ENCODE results near the gene ANGPTL4.
"Not testable (repeated sequence)": the region's sequence is repeated elsewhere in the genome, so short reads cannot be mapped to it uniquely, and the experiment has no call there.

DNA sequence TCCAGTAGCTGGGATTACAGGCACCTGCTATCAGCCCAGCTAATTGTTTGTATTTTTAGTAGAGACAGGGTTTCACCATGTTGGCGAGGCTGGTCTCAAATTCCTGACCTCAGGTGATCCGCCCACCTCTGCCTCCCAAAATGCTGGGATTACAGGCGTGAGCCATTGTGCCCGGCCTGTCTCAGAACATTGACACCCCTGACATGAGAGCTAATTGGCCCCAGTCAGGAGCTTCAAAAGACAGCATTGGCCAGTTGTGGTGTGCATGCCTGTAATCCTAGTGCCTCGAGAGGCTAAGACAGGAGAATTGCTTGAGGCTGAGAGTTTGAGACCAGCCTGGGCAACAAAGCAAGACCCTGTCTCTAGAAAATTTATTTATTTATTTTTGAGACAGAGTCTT is 11.1 kb upstream of the ANGPTL4 start:
- TF ChIP-seq ZFX (IDR thresholded peaks at IDR 0.05): not testable (repeated sequence)
- TF ChIP-seq, protein P1, sequence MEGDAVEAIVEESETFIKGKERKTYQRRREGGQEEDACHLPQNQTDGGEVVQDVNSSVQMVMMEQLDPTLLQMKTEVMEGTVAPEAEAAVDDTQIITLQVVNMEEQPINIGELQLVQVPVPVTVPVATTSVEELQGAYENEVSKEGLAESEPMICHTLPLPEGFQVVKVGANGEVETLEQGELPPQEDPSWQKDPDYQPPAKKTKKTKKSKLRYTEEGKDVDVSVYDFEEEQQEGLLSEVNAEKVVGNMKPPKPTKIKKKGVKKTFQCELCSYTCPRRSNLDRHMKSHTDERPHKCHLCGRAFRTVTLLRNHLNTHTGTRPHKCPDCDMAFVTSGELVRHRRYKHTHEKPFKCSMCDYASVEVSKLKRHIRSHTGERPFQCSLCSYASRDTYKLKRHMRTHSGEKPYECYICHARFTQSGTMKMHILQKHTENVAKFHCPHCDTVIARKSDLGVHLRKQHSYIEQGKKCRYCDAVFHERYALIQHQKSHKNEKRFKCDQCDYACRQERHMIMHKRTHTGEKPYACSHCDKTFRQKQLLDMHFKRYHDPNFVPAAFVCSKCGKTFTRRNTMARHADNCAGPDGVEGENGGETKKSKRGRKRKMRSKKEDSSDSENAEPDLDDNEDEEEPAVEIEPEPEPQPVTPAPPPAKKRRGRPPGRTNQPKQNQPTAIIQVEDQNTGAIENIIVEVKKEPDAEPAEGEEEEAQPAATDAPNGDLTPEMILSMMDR (conservative IDR thresholded peaks at IDR 0.05): not testable (repeated sequence)

All from C4-2B (cell line).